ENCODE data around the gene HTR1D.
A peak's percentile ranks its signal among the peaks of the same experiment; 100 is the strongest.
"Not testable (repeated sequence)": the region's sequence is repeated elsewhere in the genome, so short reads cannot be mapped to it uniquely, and the experiment has no call there.

Gene HTR1D, protein sequence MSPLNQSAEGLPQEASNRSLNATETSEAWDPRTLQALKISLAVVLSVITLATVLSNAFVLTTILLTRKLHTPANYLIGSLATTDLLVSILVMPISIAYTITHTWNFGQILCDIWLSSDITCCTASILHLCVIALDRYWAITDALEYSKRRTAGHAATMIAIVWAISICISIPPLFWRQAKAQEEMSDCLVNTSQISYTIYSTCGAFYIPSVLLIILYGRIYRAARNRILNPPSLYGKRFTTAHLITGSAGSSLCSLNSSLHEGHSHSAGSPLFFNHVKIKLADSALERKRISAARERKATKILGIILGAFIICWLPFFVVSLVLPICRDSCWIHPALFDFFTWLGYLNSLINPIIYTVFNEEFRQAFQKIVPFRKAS

DNA sequence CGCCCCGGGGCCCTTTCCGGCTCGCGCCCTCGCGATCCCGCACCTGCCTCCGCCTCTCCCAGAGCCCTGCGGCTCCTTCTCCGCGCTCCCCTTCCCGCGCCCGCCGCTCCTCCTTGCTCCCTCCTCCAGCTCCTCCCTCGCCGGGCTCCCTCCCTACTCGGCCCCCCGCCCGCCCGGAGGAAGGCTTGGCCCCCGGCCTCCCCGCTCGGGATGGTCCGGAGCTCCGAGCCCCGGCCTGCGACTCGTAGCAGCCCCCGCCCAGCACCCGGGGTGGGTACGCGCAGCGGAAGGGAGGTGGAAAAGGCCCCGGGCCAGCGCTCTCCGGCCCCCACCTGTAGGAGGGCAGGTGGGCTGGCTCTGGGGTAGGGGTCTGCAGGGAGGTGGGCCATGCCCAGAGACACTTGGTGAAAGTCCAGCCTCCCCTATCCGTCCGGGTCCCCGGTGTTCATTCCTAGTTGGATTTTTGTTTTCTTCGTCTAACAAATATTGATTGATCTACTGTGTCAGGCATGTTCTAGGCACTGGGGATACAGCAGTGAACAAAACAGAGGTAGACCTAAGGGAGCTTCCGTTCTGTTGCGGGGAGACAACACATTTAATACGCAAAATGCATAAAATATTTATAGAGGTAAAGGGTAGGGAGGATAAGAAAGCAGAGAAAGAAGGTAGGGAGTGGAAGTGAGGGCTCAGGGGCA lies at the start of gene HTR1D:
Gene HTR1D, minus strand, starts transcription at position 82 of the 695 bp plus-strand sequence. CDS start 23,283 bp downstream, outside the sequence.
- Histone ChIP-seq H3K4me1 (ENCODE audit: control insufficient read depth, low read depth, low read length) (peaks cover 10% of the 10 kb centered on the region), H3K27me3 (ENCODE audit: control insufficient read depth, insufficient read depth, low read length) (peaks cover 22% of the 10 kb centered on the region), H3K27ac (ENCODE audit: low read length) (no peak within 1 kb of the TSS), H3K4me3 (ENCODE audit: low read length) (peak within 1 kb of the TSS; percentile 61), H3K36me3 (ENCODE audit: control insufficient read depth, low read depth, low read length) (no peaks in the 10 kb centered on the region), H3K9ac (ENCODE audit: low read length) (peak within 1 kb of the TSS; percentile 30), H3K9me3 (ENCODE audit: control insufficient read depth, low read depth, low read length) (no peaks in the 10 kb centered on the region)

DNA sequence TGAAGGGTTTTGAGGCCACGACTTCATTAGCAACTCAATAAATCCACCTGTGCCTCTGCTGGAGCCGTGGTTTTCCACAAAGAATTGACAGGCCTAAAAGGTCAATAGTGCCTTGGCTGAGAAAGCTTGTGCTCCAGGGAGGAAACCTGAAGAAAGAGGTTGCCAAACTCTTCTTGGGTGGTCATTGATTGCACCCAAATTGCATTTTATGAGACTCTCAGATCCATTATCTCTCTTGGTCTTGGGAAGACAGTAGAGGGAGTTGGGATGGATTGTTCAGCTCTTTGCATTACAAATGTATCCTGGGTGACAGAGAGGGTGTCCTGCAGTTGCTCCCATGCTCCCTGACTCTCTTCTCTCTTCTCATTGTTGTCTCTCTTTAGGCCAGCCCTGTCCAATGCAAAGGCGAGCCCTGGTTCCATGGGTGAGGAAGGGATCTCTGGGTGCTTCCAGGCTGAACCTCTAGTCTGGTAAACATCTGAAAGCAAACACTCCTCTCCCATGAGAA lies 46.1 kb upstream of the HTR1D start:
- Histone ChIP-seq H3K27me3 (ENCODE audit: control insufficient read depth, insufficient read depth, low read length) (no peaks in the 10 kb centered on the region), H3K27ac (ENCODE audit: low read length) (peak overlapping the region; percentile 22), H3K36me3 (ENCODE audit: control insufficient read depth, low read depth, low read length) (no peaks in the 10 kb centered on the region), H3K4me1 (ENCODE audit: control insufficient read depth, low read depth, low read length) (peaks cover 28% of the 10 kb centered on the region), H3K9me3 (ENCODE audit: control insufficient read depth, low read depth, low read length) (no peaks in the 10 kb centered on the region), H3K9ac (ENCODE audit: low read length) (no peak overlapping the region), H3K4me3 (ENCODE audit: low read length) (peak overlapping the region; percentile 17)

DNA sequence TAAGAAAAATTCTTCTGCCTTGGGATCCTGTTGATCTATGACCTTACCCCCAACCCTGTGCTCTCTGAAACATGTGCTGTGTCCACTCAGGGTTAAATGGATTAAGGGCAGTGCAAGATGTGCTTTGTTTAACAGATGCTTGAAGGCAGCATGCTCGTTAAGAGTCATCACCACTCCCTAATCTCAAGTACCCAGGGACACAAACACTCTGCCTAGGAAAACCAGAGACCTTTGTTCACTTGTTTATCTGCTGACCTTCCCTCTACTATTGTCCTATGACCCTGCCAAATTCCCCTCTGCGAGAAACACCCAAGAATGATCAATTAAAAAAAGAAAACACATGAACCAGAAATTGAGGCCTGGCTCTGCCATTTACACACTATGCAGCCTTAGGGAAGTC lies 40.8 kb upstream of the HTR1D start:
- not testable (repeated sequence) for H3K4me3 ChIP-seq (ENCODE audit: low read length); H3K4me1 ChIP-seq (ENCODE audit: control insufficient read depth, low read depth, low read length); H3K27ac ChIP-seq (ENCODE audit: low read length); H3K9ac ChIP-seq (ENCODE audit: low read length); H3K27me3 ChIP-seq (ENCODE audit: control insufficient read depth, insufficient read depth, low read length); H3K9me3 ChIP-seq (ENCODE audit: control insufficient read depth, low read depth, low read length); H3K36me3 ChIP-seq (ENCODE audit: control insufficient read depth, low read depth, low read length)

DNA sequence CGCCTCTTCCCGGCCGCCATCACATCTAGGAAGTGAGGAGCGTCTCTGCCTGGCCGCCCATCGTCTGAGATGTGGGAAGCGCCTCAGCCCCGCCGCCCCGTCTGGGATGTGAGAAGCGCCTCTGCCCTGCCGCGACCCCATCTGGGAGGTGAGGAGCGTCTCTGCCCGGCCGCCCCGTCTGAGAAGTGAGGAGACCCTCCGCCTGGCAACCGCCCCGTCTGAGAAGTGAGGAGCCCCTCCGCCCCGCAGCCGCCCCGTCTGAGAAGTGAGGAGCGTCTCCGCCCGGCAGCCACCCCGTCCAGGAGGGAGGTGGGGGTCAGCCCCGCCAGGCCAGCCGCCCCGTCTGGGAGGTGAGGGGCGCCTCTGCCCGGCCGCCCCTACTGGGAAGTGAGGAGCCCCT lies 40.1 kb upstream of the HTR1D start:
- H3K36me3 ChIP-seq (ENCODE audit: control insufficient read depth, low read depth, low read length); H3K9ac ChIP-seq (ENCODE audit: low read length); H3K4me3 ChIP-seq (ENCODE audit: low read length); H3K27me3 ChIP-seq (ENCODE audit: control insufficient read depth, insufficient read depth, low read length); H3K9me3 ChIP-seq (ENCODE audit: control insufficient read depth, low read depth, low read length); H3K4me1 ChIP-seq (ENCODE audit: control insufficient read depth, low read depth, low read length); H3K27ac ChIP-seq (ENCODE audit: low read length): not testable (repeated sequence)

DNA sequence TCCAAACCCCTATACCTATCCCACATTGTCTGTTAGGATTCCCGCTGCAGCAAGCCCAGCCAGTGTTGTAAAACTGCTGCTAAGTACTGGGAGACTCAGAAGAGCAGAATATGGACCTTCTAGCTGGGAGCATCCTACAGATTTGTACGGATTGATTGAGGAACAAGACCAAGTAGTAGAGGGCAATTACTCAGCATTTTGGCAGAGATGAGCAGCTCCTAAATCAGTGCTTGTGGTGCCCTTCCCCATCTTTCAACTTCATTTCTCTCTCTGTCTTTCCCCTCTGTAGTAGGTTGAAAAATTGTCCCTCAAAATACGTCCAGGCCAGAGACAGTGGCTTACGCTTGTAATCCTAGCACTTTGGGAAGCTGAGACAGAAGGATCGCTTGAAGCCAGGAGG lies 37.3 kb upstream of the HTR1D start:
- Histone ChIP-seq H3K4me1 (ENCODE audit: control insufficient read depth, low read depth, low read length) (no peaks in the 10 kb centered on the region), H3K36me3 (ENCODE audit: control insufficient read depth, low read depth, low read length) (no peaks in the 10 kb centered on the region), H3K9me3 (ENCODE audit: control insufficient read depth, low read depth, low read length) (peaks cover 3% of the 10 kb centered on the region), H3K9ac (ENCODE audit: low read length) (no peak overlapping the region), H3K4me3 (ENCODE audit: low read length) (no peak overlapping the region), H3K27me3 (ENCODE audit: control insufficient read depth, insufficient read depth, low read length) (no peaks in the 10 kb centered on the region), H3K27ac (ENCODE audit: low read length) (no peak overlapping the region)

DNA sequence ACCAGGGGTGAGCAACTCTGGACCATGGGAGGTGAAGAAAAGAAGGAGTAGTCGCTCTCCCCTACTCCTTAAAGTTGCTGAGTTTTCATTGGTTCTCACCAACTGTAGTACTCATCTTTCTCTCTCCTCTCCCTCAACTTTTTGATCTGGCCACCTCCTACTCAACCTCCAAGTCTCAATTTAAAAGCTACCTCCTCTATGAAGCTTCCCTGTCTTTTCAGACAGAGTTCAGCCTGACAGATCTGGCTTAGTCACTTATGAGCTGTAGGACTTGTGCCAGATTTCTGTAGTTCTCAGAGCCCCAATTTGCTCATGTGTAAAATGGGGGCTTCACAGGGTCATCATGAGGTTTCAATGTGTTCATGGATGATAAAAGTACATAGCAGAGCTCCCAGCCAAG lies 34.5 kb upstream of the HTR1D start:
- H3K9ac ChIP-seq (ENCODE audit: low read length): no peak overlapping the region
- H3K4me3 ChIP-seq (ENCODE audit: low read length): no peak overlapping the region
- no peaks in the 10 kb centered on the region for H3K36me3 ChIP-seq (ENCODE audit: control insufficient read depth, low read depth, low read length)
- H3K4me1 ChIP-seq (ENCODE audit: control insufficient read depth, low read depth, low read length): no peaks in the 10 kb centered on the region
- peaks cover 3% of the 10 kb centered on the region for H3K9me3 ChIP-seq (ENCODE audit: control insufficient read depth, low read depth, low read length)
- no peak overlapping the region for H3K27ac ChIP-seq (ENCODE audit: low read length)
- no peaks in the 10 kb centered on the region for H3K27me3 ChIP-seq (ENCODE audit: control insufficient read depth, insufficient read depth, low read length)

DNA sequence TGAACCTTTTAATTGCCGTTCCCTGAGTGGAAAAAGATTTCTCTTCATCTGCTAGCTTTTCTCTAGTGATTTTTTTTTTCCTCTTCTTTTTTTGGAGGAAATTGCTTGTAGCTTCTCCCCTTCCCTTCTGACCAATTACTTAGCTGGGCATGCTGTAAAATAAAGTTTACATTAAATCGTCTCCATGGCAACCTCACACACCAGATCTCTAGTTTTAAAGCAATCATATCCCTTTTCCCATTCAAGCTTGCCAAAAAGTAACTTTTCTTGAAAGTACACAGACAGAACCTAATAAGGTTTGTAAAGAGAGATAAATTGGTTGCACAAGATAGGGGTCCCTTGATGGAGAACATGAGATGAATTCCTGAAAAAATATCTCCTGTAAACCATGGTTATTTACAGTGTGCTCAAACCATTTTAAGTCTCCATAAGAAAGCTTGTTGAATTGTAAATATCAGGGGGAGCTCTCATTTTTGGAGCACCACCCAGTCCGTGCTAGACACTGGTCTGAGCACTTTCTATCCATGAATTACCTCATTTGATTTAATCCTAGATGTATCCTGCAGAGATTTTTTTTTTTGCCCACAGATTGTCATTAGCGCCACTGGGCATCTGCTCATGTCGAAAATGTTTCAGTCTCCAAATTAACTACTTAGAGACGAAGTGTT lies 32.6 kb upstream of the HTR1D start:
- Histone ChIP-seq H3K9ac (ENCODE audit: low read length) (no peak overlapping the region), H3K27me3 (ENCODE audit: control insufficient read depth, insufficient read depth, low read length) (no peaks in the 10 kb centered on the region), H3K27ac (ENCODE audit: low read length) (no peak overlapping the region), H3K4me1 (ENCODE audit: control insufficient read depth, low read depth, low read length) (no peaks in the 10 kb centered on the region), H3K9me3 (ENCODE audit: control insufficient read depth, low read depth, low read length) (no peaks in the 10 kb centered on the region), H3K4me3 (ENCODE audit: low read length) (no peak overlapping the region), H3K36me3 (ENCODE audit: control insufficient read depth, low read depth, low read length) (no peaks in the 10 kb centered on the region)

DNA sequence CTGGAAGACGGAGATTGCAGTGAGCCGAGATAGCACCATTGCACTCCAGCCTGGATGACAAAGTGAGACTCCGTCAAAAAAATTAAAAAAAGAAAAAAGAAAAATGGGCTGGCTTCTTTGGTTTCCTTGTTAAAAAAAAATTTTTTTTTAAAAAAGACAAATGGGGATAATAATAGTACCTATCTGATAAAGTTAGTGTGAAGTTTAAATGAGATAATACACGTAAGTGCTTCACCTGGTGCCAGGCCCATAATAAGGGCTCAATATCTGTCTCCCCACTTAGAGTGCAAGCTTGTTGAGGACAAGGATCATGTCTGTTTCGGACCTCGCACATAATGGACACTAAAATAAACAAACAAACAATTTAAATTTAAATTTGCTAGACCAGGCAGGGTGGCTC lies 30.0 kb upstream of the HTR1D start:
- Histone ChIP-seq H3K4me3 (ENCODE audit: low read length) (no peak overlapping the region), H3K27me3 (ENCODE audit: control insufficient read depth, insufficient read depth, low read length) (no peaks in the 10 kb centered on the region), H3K36me3 (ENCODE audit: control insufficient read depth, low read depth, low read length) (no peaks in the 10 kb centered on the region), H3K9ac (ENCODE audit: low read length) (no peak overlapping the region), H3K27ac (ENCODE audit: low read length) (no peak overlapping the region), H3K9me3 (ENCODE audit: control insufficient read depth, low read depth, low read length) (no peaks in the 10 kb centered on the region), H3K4me1 (ENCODE audit: control insufficient read depth, low read depth, low read length) (no peaks in the 10 kb centered on the region)

DNA sequence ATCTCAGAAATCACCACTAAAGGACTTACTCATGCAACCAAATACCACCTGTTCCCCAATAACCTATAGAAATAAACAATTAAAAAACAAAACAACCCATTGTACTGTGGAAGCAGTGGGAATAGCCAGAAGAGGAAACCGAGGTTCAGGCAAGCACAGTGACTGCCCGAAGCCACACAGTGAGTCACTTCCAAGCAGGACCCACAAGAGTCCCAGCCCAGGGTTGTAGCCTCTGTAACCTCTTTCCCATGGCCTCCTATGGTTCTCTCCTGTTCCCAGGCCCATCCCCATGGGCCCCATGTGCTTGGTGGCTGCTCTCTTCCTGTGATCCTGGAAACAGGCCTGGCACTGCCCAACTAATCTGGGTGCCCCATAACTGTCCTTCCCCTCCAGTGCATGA lies 29.0 kb upstream of the HTR1D start:
- no peak overlapping the region for H3K4me3 ChIP-seq (ENCODE audit: low read length)
- no peaks in the 10 kb centered on the region for H3K4me1 ChIP-seq (ENCODE audit: control insufficient read depth, low read depth, low read length)
- H3K9me3 ChIP-seq (ENCODE audit: control insufficient read depth, low read depth, low read length): no peaks in the 10 kb centered on the region
- H3K27ac ChIP-seq (ENCODE audit: low read length): no peak overlapping the region
- H3K36me3 ChIP-seq (ENCODE audit: control insufficient read depth, low read depth, low read length): no peaks in the 10 kb centered on the region
- no peak overlapping the region for H3K9ac ChIP-seq (ENCODE audit: low read length)
- no peaks in the 10 kb centered on the region for H3K27me3 ChIP-seq (ENCODE audit: control insufficient read depth, insufficient read depth, low read length)

DNA sequence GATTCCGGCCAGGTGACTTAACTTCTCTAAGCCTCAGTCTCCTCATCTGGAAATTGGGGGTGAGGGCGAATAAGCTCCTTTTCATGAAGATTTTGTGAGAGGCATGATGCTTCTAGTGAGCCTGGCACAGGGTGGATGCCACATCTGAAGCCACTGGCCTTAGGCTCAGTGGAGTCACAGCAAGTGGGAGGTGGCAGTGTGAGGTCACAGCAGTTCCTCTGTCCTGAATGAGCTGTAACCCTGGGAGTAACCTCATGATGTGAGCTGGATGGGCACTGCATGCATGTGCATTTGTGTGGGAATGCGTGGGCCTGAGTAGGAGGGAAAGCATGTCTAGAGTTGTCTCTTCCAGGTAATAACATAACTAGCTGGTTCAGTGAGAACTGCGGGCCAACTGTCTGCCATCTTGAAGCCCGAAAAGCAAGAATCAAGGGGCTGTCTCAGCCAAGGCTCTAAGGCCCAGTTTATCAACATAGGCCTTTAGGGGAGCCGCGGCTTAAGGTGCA lies 27.0 kb upstream of the HTR1D start:
- H3K4me1 ChIP-seq (ENCODE audit: control insufficient read depth, low read depth, low read length): no peaks in the 10 kb centered on the region
- no peaks in the 10 kb centered on the region for H3K27me3 ChIP-seq (ENCODE audit: control insufficient read depth, insufficient read depth, low read length)
- no peaks in the 10 kb centered on the region for H3K36me3 ChIP-seq (ENCODE audit: control insufficient read depth, low read depth, low read length)
- no peak overlapping the region for H3K9ac ChIP-seq (ENCODE audit: low read length)
- H3K9me3 ChIP-seq (ENCODE audit: control insufficient read depth, low read depth, low read length): no peaks in the 10 kb centered on the region
- H3K27ac ChIP-seq (ENCODE audit: low read length): no peak overlapping the region
- H3K4me3 ChIP-seq (ENCODE audit: low read length): no peak overlapping the region

DNA sequence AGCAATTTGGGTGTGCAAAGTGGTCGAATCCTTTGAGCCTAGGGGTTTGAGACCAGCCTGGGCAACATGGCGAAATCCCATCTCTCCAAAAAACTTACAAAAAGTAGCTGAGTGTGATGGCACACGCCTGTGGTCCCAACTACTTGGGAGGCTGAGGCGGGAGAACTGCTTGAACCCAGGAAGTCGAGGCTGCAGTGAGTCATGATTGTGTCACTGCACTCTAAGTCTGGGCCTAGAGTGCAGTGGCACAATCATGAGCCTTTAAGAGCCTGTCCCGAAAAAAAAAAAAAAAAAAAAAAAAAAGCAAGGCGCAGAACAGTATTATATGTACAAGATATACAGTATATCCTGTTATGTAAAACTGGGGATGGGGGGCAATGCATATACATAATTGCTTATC lies 25.1 kb upstream of the HTR1D start:
- H3K36me3 ChIP-seq (ENCODE audit: control insufficient read depth, low read depth, low read length): no peaks in the 10 kb centered on the region
- no peaks in the 10 kb centered on the region for H3K4me1 ChIP-seq (ENCODE audit: control insufficient read depth, low read depth, low read length)
- no peaks in the 10 kb centered on the region for H3K9me3 ChIP-seq (ENCODE audit: control insufficient read depth, low read depth, low read length)
- no peak overlapping the region for H3K27ac ChIP-seq (ENCODE audit: low read length)
- no peak overlapping the region for H3K4me3 ChIP-seq (ENCODE audit: low read length)
- H3K27me3 ChIP-seq (ENCODE audit: control insufficient read depth, insufficient read depth, low read length): no peaks in the 10 kb centered on the region
- H3K9ac ChIP-seq (ENCODE audit: low read length): no peak overlapping the region

All from iPS-18a (cell line).